Effector CD8-positive, alpha-beta T cell (primary cell): ENCODE data around the gene UGT1A9.

Experiments used
- DNase-seq: peaks from one replicate; lab custom pipeline; 2025; lab: John Stamatoyannopoulos, UW

UGT1A9 gene

DNA sequence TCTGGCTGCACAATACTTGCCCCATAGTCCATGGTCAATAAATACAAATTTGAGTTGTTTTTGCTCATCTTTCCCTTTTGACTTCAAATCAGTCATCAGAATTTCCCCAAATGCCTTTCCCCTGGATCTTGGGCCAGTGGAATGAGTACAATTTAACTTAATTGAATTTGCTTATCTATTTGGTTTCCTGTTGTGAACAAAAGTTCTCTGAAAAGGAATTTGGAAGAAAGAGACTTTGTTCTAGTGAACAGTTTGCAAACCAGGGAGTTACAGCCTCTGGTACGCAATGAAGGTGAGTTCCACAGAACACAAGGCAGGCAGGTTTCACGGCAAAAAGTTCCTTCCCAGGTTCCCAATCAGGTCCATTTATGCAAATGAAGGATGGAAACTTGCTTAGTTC lies 87.2 kb downstream of the UGT1A9 start:
- DNase-seq: no peak

DNA sequence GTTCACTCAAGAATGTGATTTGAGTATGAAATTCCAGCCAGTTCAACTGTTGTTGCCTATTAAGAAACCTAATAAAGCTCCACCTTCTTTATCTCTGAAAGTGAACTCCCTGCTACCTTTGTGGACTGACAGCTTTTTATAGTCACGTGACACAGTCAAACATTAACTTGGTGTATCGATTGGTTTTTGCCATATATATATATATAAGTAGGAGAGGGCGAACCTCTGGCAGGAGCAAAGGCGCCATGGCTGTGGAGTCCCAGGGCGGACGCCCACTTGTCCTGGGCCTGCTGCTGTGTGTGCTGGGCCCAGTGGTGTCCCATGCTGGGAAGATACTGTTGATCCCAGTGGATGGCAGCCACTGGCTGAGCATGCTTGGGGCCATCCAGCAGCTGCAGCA lies 88.3 kb downstream of the UGT1A9 start, which contains the start of gene UGT1A1:
TSS of gene UGT1A1 (plus strand) at position 228 of the 400 bp plus-strand sequence. CDS start at position 246, 18 bp downstream.
- DNase-seq: no peak

DNA sequence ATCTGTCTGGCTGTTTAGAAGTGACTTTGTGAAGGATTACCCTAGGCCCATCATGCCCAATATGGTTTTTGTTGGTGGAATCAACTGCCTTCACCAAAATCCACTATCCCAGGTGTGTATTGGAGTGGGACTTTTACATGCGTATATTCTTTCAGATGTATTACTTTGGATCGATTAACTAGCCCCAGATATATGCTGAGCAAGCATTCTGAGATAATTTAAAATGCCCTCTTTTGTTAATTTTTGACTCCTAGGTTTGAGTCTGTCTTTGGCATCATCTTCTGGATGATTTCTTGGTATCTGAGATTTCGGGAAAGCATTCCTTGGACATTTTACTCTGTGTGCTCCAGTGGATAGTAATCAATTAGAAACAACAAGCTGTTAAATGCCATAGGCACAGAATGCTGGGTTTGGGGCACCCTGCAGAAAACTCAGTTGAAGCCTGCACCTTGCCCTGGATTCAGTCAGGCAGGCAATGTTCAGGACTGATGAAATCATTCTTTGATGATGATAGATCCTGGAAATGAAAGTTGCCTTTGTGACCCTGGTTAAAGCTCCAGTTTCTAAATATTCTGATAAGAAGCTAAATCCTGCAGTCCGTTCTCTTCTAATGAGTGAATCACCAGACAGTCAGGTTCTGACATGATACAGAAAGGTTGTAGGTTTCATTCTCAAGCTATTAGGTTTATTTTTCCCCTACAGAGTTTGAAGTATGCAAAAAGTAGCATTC lies 89.5 kb downstream of the UGT1A9 start:
- DNase-seq: no peak

DNA sequence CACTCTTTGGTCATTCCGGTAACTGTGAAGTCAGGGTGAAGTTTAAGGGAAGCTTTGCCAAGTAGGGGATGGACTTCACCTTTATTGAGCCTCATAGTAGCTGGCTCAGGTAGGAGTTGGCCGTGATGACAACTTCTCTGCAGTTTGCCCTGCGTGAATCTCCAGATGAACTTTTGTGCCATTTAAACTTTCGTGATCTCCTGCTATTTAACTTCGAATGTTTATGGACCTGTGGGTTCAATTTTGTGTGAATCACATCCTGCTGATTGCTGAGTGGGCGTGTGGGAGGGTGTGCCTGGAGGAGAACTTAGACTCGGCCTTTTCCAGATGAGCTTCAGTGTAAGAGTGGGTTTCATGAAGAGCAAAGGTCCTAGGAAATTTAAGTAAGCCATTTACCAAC lies 92.6 kb downstream of the UGT1A9 start:
- no peak for DNase-seq

DNA sequence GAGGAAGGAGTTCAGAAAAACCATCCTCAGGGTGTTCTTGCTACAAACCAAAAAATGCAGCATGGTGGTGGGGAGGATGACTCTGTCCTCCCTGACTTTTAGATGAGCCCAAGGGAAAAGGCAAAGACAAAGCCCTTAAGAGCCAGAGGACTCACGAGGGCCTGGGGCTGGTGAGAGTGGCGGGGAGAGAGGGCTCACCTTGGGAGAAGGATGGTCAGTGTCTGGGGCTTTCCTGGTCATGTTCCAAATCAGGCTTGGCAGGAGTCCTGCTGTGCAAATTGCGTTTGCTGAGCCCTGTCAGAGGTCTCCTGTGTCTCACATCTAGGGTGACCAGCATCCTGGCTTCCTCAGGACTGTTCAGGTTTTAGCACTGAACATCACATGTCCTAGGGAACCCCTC lies 93.1 kb downstream of the UGT1A9 start:
- no peak for DNase-seq

DNA sequence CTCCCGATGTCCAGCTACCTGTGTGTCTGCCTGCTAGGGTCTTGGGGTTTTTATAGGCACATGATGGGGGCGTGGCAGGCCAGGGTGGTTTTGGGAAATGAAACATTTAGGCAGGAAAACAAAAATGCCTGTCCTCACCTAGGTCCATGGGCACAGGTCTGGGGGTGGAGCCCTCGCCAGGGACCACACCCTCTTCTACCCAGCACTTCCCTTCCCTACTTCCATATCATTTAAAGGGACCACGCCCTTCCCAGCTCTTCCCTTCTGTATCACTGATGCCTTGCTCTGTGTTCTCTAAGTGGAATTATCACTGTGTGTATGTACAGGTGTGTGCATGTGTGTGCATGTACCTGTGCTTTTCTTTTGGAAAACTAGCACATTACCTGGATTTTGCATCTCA lies 94.7 kb downstream of the UGT1A9 start:
- no peak for DNase-seq

DNA sequence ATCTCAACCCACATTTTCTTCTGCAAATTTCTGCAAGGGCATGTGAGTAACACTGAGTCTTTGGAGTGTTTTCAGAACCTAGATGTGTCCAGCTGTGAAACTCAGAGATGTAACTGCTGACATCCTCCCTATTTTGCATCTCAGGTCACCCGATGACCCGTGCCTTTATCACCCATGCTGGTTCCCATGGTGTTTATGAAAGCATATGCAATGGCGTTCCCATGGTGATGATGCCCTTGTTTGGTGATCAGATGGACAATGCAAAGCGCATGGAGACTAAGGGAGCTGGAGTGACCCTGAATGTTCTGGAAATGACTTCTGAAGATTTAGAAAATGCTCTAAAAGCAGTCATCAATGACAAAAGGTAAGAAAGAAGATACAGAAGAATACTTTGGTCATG lies 96.4 kb downstream of the UGT1A9 start:
- DNase-seq: no peak

DNA sequence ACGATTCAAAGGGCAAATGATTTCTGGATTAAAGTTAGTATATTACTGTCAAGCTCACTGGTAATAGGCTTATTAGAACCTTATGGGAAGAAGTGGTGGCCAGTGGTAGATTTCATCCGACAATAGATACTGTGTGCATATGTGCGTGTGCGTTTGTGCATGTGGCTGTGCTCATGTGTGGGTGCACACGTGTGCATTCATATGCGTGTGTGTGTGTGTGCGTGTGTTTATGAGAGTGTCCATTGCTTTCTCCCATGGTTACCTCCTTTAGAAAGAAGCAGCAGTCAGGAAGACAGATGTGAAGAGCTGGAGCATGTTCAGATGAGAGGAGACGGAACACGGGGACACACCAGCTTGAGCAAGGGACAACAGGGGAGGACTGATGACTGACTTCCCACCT lies 97.6 kb downstream of the UGT1A9 start:
- no peak for DNase-seq

DNA sequence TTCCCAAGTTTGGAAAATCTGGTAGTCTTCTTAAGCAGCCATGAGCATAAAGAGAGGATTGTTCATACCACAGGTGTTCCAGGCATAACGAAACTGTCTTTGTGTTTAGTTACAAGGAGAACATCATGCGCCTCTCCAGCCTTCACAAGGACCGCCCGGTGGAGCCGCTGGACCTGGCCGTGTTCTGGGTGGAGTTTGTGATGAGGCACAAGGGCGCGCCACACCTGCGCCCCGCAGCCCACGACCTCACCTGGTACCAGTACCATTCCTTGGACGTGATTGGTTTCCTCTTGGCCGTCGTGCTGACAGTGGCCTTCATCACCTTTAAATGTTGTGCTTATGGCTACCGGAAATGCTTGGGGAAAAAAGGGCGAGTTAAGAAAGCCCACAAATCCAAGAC lies 100.5 kb downstream of the UGT1A9 start:
- no peak for DNase-seq

DNA sequence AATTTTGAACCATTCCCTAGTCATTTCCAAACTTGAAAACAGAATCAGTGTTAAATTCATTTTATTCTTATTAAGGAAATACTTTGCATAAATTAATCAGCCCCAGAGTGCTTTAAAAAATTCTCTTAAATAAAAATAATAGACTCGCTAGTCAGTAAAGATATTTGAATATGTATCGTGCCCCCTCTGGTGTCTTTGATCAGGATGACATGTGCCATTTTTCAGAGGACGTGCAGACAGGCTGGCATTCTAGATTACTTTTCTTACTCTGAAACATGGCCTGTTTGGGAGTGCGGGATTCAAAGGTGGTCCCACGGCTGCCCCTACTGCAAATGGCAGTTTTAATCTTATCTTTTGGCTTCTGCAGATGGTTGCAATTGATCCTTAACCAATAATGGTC lies 100.9 kb downstream of the UGT1A9 start:
- DNase-seq: no peak

DNA sequence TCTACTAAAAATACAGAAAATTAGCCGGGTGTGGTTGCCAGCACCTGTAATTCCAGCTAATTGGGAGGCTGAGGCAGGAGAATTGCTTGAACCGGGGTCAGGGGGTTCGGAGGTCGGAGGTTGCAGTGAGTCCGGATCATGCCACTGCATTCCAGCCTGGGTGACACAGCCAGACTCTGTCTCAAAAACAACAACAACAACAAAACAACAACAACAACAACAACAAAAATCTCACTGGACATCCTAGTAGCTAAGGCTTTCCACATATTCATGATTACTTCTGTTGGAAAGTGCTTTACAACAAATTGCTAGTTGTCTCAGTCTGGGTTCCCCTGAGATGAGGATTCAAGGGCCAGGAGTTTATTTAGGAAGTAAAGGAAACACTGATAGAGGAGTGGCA lies 102.2 kb downstream of the UGT1A9 start:
- no peak for DNase-seq

DNA sequence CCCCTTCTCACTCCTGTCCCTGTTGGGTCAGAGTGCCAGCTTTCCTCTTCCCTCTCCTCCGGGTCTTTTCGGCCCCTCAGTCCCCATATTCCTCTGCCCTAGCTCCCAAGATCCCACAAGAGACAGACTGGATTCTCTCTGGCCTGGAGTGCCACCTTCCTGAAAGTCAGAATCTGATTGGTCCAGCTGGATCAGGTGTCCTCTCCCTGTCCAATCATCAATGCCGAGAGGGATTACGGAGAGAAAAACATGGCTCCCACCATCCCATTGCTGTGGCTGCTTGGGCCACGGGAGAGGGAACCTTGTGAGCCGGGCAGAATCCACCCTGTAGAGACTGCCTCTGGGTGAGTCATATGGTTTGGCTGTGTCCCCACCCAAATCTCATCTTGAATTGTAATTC lies 103.7 kb downstream of the UGT1A9 start:
- DNase-seq: no peak

DNA sequence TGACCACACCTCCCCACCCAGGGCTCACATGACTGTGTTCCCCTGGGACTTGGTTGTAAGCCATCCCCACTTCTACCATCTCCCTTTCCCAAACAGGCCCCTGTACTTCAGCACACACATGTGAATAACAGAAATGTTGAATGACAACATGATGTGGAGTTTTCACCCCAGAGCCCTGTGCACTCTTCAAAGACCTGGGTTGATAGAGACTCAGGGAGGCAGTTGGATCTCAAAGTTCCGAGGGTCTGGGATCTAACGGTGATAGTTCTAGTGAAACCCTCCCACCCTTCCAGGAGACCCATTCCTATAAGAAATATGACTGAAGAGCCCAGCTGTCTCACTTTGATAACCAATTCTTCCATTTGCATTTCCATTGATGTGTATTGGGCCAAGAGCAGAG lies 106.3 kb downstream of the UGT1A9 start, which contains the start of gene MROH2A:
TSS of gene MROH2A (plus strand) at position 301 of the 400 bp plus-strand sequence. CDS start 1,029 bp downstream, outside the sequence.
- no peak for DNase-seq

DNA sequence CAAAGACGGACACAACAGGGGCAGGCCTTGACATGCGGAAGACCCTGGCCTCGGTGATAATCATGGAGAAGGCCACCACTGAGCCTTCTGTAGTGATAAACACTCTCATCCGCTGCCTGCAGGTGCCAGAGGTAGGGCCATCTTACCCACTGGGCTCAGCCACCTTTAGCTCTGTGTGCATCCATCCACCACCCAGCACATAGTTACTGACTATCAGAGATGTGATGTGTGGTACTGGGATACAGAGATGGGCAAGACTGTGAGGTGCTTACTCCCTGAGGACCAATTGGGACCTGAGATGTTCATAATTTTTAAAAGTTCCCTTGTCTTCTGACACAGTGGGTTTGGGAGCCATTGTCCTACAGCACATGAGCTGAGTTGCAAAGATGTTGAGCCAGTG lies 108.0 kb downstream of the UGT1A9 start:
- DNase-seq: no peak

DNA sequence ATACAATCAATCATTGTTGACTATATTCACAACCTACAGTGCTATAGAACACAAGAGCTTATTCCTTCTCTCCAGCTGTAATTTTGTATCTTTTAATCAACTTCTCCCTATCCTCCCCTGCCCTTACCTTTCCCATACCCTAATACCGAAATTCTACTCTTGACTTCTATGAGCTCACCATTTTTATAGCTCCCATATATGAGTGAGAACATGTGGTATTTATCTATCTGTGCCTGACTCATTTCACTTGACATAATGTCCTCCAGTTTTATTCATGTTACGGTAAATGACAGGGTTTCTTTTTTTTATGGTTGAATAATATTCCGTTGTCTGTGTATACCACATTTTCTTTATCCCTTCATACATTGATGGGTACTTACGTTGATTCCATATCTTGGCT lies 109.1 kb downstream of the UGT1A9 start:
- no peak for DNase-seq

DNA sequence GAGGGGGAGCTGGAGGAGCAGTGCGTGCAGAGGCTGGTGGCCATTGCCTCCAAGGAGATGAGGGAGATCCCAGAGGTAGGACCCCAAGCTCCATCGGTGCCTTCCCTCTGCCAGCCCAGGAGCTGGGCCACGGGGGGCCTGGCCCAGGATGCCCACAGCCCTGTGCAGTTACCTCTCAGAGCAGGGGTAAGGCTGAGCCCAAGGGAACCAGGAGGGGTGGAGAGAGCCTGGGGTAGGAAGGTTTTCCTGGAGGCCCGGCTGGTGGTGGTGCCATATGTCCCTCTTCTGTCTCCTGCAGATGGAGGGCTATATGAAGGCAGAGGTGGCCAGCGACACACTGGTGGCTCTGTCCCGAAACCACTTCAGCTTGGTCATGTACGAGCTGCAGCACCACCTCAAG lies 117.9 kb downstream of the UGT1A9 start:
- no peak for DNase-seq

DNA sequence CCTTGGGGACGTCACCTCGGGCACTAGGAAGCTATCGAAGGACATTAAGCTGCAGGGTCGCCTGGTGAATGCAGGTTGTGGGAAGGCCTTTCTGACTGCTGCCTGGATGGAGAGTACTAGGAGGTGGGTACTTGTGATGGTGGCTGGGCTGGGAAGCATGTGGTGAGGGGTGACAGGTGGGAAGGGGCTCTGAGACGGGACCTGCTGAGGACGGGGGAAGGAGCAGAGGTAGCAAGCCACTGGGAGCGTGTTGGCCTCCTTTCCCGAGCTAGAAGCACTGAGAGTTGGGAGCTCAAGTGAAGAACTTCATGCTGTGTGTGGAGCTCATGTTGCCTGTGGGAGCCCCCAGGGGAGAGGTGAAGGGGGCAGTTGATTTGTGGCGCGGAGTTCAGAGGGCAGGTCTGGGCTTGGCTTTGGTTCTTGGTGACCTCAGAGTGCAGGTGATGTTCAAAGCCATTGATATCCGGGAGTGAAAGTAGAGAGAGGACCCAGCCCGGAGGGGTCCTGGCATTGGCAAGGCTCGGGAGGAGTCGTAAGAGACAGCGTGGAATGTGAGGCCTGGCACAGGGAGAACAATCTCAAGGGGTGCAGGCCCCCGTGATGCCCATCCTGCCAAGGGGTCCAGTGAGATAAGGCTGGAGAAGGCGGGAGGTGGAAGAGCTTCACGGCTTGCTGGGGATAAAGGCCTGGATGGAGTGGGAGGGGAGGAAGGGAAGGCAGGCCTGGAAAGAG lies 119.6 kb downstream of the UGT1A9 start:
- no peak for DNase-seq

DNA sequence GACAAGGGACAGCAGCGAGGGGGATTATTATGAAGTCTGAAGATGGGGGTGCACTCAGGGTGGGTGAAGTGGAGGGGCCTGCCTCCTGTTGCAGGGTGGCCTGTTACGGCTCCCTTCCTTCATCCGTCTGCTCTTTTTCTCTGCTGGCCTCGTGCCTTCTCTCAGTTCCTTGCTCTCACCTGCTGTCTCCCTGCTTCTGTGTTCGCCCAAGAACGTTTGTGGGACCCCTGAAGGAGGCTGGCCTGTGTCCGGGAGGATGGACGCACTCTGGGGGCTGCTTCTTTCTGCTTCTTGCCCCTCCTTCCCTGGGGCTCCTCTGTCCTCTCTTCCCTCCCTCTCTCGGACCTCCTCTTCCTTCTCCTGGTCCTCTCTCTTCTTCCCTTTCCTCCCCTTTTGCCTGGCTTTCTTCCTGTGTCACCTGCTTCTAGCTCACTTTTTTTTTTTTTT lies 120.2 kb downstream of the UGT1A9 start:
- DNase-seq: no peak

DNA sequence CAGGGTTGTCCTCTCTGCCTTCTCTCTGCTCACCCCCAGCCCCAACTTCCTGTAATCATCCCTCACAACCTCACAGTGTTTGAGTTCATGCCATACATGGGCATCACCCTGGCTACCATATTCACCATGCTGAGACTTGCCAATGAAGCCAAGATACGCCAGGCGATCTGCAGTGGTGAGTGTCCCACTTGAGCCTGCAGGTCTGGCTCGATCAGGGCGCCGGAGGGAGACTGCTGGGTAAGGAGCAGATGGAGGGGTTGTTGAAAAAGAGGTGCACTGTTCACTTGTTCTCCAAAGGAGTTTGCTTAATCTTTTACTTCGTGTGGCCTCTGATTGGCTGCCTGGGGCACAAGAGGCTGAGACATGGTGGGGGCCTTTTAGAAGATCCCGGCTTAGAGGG lies 121.0 kb downstream of the UGT1A9 start:
- DNase-seq: no peak

DNA sequence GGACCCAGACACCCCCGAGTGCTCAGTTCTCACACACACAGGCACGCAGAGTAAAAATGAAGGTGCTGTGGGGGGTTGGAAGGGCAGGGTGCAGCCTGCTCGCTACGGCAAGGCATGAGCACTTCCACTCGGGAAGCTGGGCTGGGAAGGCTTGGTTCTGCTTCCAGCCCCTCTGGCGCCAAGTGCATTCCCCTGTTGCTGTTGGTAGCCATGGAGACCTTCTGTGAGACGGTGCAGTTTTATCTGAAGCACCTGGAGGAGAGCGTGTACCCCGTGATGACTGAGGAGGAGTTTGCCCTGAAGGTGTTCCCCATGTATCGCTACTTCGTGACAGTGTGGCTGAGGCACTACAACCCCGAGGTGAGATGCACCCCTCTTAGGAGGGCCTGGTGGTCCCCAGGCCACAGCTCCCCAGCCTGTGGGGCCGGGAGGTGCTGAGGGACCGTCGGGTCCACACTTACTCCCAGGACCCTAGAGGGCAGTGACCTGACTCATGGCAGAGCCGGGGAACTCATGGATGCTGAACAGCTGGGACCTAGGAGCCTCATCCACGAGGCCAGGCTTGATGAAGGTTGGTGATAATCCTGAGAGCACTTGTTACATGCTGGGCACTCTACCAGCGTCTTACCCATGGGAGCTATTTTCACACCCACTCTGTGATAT lies 121.9 kb downstream of the UGT1A9 start:
- no peak for DNase-seq

DNA sequence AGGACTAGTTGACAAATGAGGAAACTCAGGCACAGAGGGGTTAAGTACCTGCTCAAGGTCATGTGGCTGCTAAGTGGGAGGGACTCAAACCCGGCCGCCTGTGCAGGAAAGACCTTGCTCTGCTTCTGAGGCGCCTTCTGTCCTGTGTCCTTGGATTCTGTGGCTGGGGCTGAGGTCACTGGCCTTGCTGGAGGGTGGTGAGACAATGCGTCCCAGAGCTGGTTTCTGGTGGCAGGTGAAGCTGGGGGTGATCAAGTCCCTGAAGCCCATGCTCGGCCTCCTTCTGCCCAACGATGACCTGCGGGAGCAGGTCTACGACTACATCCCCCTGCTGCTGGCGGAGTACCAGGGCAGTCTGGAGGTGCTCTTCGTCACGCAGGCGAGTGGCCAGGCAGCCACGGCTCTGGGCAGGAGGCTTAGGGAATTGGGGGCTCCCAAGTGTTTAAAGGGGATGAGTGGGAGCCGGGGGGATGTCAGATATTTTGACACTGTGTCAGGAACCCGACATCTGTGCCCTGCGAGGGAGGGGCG lies 122.5 kb downstream of the UGT1A9 start:
- DNase-seq: no peak

DNA sequence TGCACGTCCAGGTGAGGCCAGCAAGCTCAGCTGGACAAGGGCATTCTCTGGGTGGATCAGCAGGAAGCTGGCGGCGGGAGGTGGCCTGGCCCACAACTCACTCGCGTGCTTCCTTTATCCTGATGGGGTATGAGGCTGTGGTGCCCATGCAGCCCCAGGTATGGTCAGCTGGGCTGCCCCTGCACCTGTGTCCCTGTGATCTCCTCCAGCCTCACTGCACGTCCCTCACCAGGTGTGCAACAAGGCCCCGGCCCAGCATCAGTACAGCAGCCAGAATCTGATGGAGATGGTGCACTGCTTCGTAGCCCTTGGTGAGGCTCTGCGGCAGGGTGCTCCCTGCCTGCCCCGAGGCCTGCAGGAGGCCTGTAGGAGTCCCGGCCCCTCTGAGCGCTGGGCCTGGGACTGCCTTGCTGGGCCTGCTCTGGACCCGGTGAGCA lies 124.1 kb downstream of the UGT1A9 start:
- DNase-seq: no peak

DNA sequence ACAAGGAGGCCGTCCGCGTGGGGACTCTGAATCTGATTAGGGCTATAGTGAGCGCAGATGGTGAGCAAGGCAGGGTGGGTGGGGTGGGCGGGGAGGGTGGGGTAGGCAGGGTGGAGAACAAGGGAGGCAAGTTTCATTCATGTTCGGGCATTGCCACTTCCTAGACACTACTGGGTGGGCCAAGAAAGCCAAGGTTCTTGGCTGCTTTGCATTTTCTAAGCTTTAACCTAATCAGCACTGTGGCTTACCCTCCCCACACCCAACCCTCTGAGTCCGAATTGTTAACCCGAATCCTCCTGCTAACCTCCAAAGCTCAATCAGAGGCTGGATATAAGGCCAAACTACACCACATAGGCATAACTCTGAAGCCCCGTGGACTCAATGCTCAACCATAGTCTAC lies 124.6 kb downstream of the UGT1A9 start:
- DNase-seq: no peak
